ENCODE data around the gene MAP3K3. TPM values are rescaled to one million over a fixed set of nuclear protein-coding genes. Genes with fewer than 3 reads are reported as not detected.
A peak's percentile ranks its signal among the peaks of the same experiment; 100 is the strongest.

The MAP3K3 gene
- total and polyA plus RNA-seq, 9 of the 15 experiments (the other 6 are each of a cell fraction or from before 2014, with no cell fraction given), result 0.69 to 16.5 (median 12.1) TPM

DNA sequence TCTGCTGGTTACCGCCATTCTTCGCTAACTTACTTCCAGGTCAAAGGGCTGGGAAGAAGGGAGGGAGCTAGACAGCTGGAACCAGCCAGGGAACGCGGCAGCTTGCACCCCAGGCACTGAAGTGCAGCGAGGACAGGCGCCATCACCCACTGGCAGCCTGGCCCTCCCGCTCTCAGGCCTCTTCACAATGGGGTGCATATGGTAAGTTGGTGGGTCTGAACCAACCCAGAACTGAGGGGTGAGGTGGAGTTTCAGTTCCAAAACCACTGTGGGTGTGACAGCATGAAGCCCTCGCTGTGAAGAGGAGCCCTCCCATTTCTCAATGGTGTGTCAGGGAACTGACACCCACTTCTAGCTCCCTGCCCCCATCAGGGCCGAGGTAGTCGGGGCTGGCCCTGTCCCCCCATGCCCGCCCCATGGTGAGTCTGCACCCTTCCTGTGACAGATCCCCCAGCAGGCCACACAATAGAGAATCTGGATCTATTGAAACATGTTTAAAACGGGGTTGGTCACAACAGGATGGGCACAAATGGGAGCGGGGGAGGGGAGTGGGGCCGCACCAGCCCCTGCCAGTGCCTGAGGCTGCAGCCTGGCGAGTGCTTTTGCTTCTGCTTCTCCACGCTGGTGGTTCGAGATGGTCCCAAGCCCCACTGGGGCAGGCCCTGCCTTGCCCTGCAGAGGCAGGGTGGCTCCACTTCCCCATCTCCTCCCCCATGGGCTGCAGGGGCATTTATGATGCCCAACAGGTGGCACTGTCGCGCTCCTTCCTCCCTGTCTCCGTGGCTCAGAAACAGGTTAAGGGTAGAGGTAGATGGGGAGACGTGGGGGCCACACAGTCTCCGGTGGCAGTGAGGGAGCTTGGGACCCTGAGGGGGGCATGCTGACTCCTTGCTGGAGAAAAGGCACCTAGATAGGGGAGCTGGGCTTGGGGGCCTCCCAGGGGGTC is 75.4 kb downstream of the MAP3K3 start (continued):
- TF ChIP-seq, protein P1, sequence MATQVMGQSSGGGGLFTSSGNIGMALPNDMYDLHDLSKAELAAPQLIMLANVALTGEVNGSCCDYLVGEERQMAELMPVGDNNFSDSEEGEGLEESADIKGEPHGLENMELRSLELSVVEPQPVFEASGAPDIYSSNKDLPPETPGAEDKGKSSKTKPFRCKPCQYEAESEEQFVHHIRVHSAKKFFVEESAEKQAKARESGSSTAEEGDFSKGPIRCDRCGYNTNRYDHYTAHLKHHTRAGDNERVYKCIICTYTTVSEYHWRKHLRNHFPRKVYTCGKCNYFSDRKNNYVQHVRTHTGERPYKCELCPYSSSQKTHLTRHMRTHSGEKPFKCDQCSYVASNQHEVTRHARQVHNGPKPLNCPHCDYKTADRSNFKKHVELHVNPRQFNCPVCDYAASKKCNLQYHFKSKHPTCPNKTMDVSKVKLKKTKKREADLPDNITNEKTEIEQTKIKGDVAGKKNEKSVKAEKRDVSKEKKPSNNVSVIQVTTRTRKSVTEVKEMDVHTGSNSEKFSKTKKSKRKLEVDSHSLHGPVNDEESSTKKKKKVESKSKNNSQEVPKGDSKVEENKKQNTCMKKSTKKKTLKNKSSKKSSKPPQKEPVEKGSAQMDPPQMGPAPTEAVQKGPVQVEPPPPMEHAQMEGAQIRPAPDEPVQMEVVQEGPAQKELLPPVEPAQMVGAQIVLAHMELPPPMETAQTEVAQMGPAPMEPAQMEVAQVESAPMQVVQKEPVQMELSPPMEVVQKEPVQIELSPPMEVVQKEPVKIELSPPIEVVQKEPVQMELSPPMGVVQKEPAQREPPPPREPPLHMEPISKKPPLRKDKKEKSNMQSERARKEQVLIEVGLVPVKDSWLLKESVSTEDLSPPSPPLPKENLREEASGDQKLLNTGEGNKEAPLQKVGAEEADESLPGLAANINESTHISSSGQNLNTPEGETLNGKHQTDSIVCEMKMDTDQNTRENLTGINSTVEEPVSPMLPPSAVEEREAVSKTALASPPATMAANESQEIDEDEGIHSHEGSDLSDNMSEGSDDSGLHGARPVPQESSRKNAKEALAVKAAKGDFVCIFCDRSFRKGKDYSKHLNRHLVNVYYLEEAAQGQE (IDR thresholded peaks at IDR 0.05; ENCODE audit: borderline replicate concordance), result peak; percentile 18; the same call in 1 of the 2 replicates
- TF ChIP-seq, protein P1 (CRISPR knock-in tag; IDR thresholded peaks at IDR 0.05; ENCODE audit: low read depth), result no peak
- TF ChIP-seq, protein P2, sequence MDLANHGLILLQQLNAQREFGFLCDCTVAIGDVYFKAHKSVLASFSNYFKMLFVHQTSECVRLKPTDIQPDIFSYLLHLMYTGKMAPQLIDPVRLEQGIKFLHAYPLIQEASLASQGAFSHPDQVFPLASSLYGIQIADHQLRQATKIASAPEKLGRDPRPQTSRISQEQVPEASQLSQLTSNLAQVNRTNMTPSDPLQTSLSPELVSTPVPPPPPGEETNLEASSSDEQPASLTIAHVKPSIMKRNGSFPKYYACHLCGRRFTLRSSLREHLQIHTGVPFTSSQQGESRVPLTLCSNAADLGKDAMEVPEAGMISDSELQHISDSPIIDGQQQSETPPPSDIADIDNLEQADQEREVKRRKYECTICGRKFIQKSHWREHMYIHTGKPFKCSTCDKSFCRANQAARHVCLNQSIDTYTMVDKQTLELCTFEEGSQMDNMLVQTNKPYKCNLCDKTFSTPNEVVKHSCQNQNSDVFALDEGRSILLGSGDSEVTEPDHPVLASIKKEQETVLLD (IDR thresholded peaks at IDR 0.05), result no peak
- TF ChIP-seq ZNF445 (CRISPR knock-in tag; IDR thresholded peaks at IDR 0.05; ENCODE audit: low read depth) (no peak), SMC3 (conservative IDR thresholded peaks at IDR 0.05; ENCODE audit: insufficient read depth, low read depth, low read length) (0 out of 2 replicates have a peak, but pooled peaks have one; percentile 13), CREBBP (IDR thresholded peaks at IDR 0.05; ENCODE audit: low read depth, low read length) (no peak), TRIM28 (IDR thresholded peaks at IDR 0.05) (no peak), TBP (optimal IDR thresholded peaks at IDR 0.05; ENCODE audit: low read depth, low read length) (no peak), WHSC1 (IDR thresholded peaks at IDR 0.05; ENCODE audit: low read length) (no peak), MTA1 (IDR thresholded peaks at IDR 0.05; ENCODE audit: borderline replicate concordance) (no peak), ZNF140 (CRISPR knock-in tag; IDR thresholded peaks at IDR 0.05) (no peak), KDM2B (CRISPR knock-in tag; IDR thresholded peaks at IDR 0.05) (no peak), TCF7 (IDR thresholded peaks at IDR 0.05; ENCODE audit: borderline replicate concordance) (no peak)
- TF ChIP-seq, protein P3, sequence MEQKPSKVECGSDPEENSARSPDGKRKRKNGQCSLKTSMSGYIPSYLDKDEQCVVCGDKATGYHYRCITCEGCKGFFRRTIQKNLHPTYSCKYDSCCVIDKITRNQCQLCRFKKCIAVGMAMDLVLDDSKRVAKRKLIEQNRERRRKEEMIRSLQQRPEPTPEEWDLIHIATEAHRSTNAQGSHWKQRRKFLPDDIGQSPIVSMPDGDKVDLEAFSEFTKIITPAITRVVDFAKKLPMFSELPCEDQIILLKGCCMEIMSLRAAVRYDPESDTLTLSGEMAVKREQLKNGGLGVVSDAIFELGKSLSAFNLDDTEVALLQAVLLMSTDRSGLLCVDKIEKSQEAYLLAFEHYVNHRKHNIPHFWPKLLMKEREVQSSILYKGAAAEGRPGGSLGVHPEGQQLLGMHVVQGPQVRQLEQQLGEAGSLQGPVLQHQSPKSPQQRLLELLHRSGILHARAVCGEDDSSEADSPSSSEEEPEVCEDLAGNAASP (IDR thresholded peaks at IDR 0.05), result no peak
- TF ChIP-seq, protein P4, sequence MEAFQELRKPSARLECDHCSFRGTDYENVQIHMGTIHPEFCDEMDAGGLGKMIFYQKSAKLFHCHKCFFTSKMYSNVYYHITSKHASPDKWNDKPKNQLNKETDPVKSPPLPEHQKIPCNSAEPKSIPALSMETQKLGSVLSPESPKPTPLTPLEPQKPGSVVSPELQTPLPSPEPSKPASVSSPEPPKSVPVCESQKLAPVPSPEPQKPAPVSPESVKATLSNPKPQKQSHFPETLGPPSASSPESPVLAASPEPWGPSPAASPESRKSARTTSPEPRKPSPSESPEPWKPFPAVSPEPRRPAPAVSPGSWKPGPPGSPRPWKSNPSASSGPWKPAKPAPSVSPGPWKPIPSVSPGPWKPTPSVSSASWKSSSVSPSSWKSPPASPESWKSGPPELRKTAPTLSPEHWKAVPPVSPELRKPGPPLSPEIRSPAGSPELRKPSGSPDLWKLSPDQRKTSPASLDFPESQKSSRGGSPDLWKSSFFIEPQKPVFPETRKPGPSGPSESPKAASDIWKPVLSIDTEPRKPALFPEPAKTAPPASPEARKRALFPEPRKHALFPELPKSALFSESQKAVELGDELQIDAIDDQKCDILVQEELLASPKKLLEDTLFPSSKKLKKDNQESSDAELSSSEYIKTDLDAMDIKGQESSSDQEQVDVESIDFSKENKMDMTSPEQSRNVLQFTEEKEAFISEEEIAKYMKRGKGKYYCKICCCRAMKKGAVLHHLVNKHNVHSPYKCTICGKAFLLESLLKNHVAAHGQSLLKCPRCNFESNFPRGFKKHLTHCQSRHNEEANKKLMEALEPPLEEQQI (IDR thresholded peaks at IDR 0.05), result no peak
